ENCODE measurements around the gene TPP1. TPM values are rescaled to one million over a fixed set of nuclear protein-coding genes. Genes with fewer than 3 reads are reported as not detected.

Gene TPP1
- total RNA-seq, 6 experiments from 2014 or later: 50.1 to 61.7 (median 54.1) TPM

GRCh38 chr11:6652182-6652581, 33.0 kb upstream of the TPP1 start:
- no peak for TF ChIP-seq CTCF (IDR thresholded peaks at IDR 0.05)
- H3K4me3 Mint-ChIP-seq: no peak overlapping the region
- no peaks in the 10 kb centered on the region for H3K9me3 Mint-ChIP-seq
- DNase-seq: no peak
- no peaks in the 10 kb centered on the region for H3K36me3 Mint-ChIP-seq (ENCODE audit: low read depth)
- no peak overlapping the region for H3K27ac Mint-ChIP-seq
- H3K4me1 Mint-ChIP-seq (ENCODE audit: low read depth): peaks cover 9% of the 10 kb centered on the region; the same call in 1 of the 2 replicates
- H3K27me3 Mint-ChIP-seq (ENCODE audit: insufficient read depth): peaks cover 6% of the 10 kb centered on the region

GRCh38 chr11:6650980-6651379, 31.8 kb upstream of the TPP1 start:
- Mint-ChIP-seq H3K4me3 (no peak overlapping the region), H3K27me3 (ENCODE audit: insufficient read depth) (peaks cover 1% of the 10 kb centered on the region), H3K4me1 (ENCODE audit: low read depth) (no peaks in the 10 kb centered on the region), H3K27ac (no peak overlapping the region), H3K36me3 (ENCODE audit: low read depth) (no peaks in the 10 kb centered on the region), H3K9me3 (no peaks in the 10 kb centered on the region)
- DNase-seq: no peak
- TF ChIP-seq CTCF (IDR thresholded peaks at IDR 0.05): no peak

- no peaks in the 10 kb centered on the region for H3K36me3 Mint-ChIP-seq (ENCODE audit: low read depth)
- peaks cover 2% of the 10 kb centered on the region; the same call in 1 of the 2 replicates for H3K27me3 Mint-ChIP-seq (ENCODE audit: insufficient read depth)
- TF ChIP-seq CTCF (IDR thresholded peaks at IDR 0.05): no peak
- no peak overlapping the region for H3K27ac Mint-ChIP-seq
- no peaks in the 10 kb centered on the region for H3K4me1 Mint-ChIP-seq (ENCODE audit: low read depth)
- no peak overlapping the region for H3K4me3 Mint-ChIP-seq
- no peak for DNase-seq
- H3K9me3 Mint-ChIP-seq: no peaks in the 10 kb centered on the region
Measured at GRCh38 chr11:6650104-6650503, 30.9 kb upstream of the TPP1 start.

GRCh38 chr11:6648501-6648900, 29.3 kb upstream of the TPP1 start:
- no peak overlapping the region for H3K27ac Mint-ChIP-seq
- no peak overlapping the region for H3K4me3 Mint-ChIP-seq
- DNase-seq: no peak
- no peaks in the 10 kb centered on the region for H3K9me3 Mint-ChIP-seq
- TF ChIP-seq CTCF (IDR thresholded peaks at IDR 0.05): no peak
- no peaks in the 10 kb centered on the region for H3K4me1 Mint-ChIP-seq (ENCODE audit: low read depth)
- H3K36me3 Mint-ChIP-seq (ENCODE audit: low read depth): no peaks in the 10 kb centered on the region
- peaks cover 2% of the 10 kb centered on the region; the same call in 1 of the 2 replicates for H3K27me3 Mint-ChIP-seq (ENCODE audit: insufficient read depth)

- Mint-ChIP-seq H3K9me3 (no peaks in the 10 kb centered on the region), H3K36me3 (ENCODE audit: low read depth) (no peaks in the 10 kb centered on the region), H3K4me3 (no peak overlapping the region), H3K4me1 (ENCODE audit: low read depth) (no peaks in the 10 kb centered on the region), H3K27me3 (ENCODE audit: insufficient read depth) (peaks cover 2% of the 10 kb centered on the region; the same call in 1 of the 2 replicates), H3K27ac (no peak overlapping the region)
- no peak for DNase-seq
- TF ChIP-seq CTCF (IDR thresholded peaks at IDR 0.05): no peak
Measured at GRCh38 chr11:6647836-6648235, 28.6 kb upstream of the TPP1 start.
